Measurements from ENCODE around the gene KAZN. TPM values are rescaled to one million over a fixed set of nuclear protein-coding genes. Genes with fewer than 3 reads are reported as not detected.

The KAZN gene
- total and polyA plus RNA-seq, 2 of the 8 experiments (the other 6 are each of a cell fraction or from before 2014, with no cell fraction given) = 3.7 to 11.8 TPM

- TF ChIP-seq SP1 (IDR thresholded peaks at IDR 0.05; ENCODE audit: low read depth, low read length) (no peak), BRCA1 (IDR thresholded peaks at IDR 0.05; ENCODE audit: low read depth, low read length) (no peak), CHD1 (IDR thresholded peaks at IDR 0.05; ENCODE audit: low read depth, low read length) (no peak), GTF2F1 (IDR thresholded peaks at IDR 0.05; ENCODE audit: borderline replicate concordance, low read depth, low read length) (no peak), SP4 (IDR thresholded peaks at IDR 0.05; ENCODE audit: low read length) (no peak), BCL11A (IDR thresholded peaks at IDR 0.05; ENCODE audit: low read depth in 2 of 2, low read length in 2 of 2) (no peak), KDM1A (IDR thresholded peaks at IDR 0.05; ENCODE audit: borderline replicate concordance, low read length) (no peak), PHF8 (conservative IDR thresholded peaks at IDR 0.05; ENCODE audit: low read depth, low read length) (no peak)
Measured at GRCh38 chr1:14555091-14555490, 43.4 kb upstream of the KAZN start (continued).
